Hematopoietic multipotent progenitor cell (in vitro differentiated cells): ENCODE results near the gene RBM8A. TPM values are rescaled to one million over a fixed set of nuclear protein-coding genes. Genes with fewer than 3 reads are reported as not detected.

ENCODE experiments used
- DNase-seq, 3 donors: peaks; one replicate each; pipeline ENCODE4 v3.0.0-alpha.2; 2011 to 2015; ENCODE audit warnings: low read depth in 2 of 3, low spot score in 2 of 3
- total RNA-seq: library from RNA; depleted of rRNA; stranded (reverse); fragments of >200 nt; gene quantifications from one replicate; pipeline ENCODE4 v1.2.3, GENCODE V29; 2012

RBM8A gene
- total RNA-seq, 1 donor: 66.2 TPM

DNA sequence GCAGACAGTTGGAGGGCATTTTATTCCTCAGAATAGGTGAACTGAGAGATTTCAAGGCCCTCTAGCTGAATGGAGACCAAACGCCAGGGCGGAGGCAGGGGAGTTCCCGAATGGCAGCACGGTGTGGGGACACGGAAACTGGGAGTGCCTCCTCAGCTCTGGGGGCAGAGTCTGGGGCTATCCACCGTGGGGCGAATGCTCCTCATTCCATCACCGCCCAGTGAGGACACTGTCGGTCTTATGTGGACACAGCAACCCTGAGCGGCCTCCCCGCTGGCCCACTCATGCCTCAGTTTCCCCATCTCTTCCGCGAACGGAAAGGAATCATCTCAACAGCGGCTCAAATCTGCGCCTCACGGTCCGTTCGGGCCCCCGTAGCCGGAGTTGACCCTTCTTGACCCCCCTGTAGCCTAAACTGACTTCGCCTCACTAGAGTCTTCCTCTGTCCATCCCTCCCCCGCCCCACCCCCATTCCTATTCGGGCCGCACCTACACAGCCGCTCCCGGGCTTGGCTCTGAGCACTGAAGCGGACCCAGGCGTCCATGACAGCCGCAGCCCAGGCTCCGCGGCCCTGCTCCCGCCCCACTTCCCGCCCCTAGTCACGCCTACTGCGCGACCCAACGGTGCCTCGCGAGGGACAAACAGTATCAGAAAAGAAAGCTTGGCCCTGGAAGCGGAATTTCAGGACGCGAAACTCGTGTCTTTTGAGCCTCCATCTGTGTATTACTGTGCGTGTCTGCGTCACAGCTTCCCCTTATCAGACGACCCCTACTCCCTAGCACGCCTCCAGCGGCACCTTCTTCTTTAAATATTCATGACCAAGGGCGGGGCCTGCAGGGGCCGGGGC, 8.9 kb downstream of the RBM8A start, which contains the start of gene PEX11B:
Gene PEX11B (minus strand): TSS at position 574 of the 848 bp plus-strand sequence. CDS start 29 bp downstream, at position 545.
- DNase-seq: peak; percentile 91 to 99 (median 99)

DNA sequence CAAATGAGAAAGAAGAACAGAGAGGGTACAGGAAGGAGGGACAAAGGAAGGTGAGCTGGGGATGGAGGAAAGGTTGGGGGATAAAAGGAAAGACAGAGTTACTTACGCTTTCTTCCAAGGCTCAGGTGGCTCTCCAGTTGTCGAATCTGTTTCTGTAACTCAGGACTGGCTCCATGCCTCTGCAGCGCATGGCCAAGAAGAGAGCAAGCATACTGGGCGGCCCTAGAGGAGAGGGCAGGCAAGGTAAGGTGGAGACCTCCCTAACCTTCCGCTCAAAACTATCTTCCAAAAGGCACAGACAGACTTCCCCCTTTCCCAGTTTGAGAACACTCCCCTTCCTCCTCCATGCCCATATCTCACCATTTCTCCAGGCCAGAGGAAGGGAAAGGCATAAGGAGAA, 9.7 kb downstream of the RBM8A start:
- no peak for DNase-seq

DNA sequence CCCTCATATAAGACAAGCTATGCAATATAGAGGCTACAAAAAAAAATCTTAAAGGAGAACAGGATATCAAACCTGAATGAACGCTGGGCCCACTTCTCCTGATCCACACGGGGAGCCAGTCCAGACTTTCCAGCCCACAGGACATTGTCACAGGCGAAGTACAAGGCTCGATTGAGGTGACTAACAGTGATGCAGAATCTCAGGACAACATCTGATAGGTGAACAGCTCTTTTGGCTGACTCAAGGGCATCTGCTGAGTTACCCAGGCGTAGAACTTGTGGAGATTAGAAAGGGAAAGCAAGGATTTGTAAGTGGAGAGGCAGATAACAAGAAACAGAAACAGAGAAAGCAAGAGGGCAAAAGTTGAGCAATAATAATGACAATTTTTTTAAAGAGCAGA, 10.5 kb downstream of the RBM8A start:
- DNase-seq: no peak

DNA sequence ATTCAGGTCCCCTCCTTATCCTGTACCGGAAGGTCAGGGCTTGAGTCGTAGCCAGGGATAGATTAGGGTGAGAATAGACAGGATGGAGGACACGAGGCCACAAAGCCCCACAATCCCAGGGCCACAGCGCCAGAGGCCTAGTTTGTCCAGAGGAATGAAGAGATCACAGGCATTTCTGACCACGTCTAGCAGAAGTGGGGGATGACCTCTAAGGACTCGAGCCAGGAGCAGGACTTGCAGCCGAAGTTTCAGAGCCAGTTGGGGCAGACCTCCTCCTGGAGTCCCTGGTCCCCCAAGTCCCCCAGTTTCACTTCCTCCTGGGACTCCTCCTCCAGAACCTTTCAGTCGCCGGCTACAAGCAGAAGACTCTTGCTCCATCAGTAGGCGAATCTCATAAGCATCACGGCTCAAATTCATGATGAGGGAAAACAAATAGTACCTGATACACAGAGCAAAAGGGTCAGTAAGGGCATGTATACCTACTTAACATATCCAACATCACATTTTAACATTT, 15.1 kb downstream of the RBM8A start:
- no peak for DNase-seq

DNA sequence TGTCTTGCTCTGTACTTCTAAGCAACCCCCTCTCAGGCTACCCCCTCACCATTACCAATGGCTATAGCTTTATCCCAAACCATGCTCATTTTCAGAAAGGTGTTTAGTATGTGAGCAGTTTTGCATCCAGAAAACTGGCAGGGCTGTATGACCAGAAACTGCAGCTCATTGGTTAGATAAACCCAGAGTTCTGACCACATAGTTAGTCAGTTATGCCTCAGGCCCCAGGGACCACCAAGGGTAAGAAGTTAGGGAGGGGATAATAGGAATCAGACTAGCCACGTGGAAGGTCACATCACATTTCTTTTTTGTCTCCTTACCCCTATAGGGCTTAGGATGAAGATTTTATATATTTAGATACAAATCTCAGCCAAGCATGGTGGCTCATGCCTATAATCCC, 18.6 kb downstream of the RBM8A start:
- no peak for DNase-seq

DNA sequence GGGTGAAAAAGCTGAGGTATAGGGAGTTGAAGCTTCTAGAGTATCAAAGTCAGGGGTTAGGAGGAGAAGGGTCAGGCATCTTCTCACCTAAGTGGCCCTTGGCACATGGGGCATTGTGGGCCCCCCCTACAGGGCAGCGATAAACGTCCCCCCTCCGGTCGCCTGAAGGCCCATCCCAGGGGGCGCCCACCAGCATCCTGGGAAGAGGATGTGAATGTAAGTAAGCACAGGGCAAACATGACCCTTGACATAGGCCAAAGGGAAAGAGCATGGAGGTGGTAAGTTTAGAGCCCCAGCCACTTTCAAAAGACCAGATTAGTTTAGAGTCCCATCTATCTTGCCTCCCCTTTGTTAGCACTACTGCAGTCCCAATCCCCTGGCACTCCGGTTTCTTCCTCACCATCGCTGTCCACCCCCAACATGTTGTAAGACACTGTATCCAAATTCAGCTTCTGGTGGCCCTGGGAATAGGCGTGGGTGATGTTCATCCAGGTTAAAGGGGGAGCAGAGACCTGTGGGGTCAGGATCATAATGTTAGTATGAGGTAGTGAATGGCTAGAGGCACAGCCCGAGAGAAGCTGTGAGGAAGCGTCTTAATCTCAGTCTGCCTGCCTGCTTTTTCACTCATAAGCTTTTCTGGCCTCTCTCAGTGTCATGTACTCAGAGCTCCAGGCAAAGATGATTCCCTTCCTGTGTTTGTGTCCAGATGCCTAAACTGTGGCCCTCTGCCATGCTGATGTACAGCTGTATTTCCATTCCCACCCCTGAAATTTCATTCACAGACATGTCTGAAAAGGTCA, 20.1 kb downstream of the RBM8A start:
- no peak for DNase-seq

DNA sequence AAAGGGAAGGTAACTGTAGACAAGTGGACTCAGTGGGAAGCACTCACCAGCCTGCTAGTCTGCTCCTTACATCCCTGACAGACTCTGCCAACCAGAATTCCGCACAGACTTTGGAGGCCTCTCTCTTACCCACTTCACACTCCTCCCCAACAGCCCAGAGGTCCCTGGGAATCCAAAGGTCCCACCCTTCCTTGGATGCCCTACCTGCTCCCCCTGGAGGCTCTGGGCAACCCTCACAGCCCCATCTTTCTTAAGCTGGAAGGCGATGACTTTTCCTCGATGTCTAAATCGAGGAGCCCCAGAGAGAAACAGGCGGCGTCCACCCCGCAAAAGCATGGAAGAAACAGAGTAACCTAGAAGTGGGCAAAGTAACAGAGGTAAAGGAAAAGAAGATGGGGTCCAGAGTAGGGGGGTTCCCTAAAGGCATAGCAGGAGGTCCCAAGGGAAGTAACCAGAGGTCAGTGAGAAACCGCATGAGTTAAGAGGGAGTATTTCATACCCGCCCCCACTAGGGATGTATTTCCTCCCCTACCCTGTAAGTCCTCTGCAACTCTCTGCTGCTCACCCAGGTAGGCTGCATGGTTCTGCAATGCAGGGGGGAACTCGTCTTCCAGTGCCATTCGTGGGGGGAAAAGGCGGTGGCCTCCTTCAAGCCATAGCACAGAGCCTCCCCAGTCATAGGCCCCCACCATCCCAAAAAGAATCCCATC, 25.8 kb downstream of the RBM8A start:
- no peak for DNase-seq

DNA sequence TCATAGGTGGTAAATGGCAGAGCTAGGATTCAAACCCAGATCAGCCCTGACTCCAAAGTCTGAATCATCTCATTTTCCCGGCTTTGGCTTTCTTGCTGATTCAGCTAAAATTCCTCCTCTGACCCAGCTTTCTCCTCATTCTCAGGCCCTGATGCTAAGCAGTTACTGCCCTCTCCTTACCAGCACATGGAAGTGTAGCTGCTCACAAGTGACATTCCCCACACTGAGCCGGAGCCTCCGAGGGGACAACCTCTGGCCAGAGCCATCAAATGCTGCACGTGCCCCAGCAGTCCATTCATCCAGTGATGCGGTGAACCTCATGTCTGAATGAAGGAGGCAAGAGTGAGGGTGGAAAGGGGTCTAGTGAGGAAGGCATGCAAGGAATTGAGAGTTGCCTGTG, 28.5 kb downstream of the RBM8A start:
- no peak for DNase-seq

DNA sequence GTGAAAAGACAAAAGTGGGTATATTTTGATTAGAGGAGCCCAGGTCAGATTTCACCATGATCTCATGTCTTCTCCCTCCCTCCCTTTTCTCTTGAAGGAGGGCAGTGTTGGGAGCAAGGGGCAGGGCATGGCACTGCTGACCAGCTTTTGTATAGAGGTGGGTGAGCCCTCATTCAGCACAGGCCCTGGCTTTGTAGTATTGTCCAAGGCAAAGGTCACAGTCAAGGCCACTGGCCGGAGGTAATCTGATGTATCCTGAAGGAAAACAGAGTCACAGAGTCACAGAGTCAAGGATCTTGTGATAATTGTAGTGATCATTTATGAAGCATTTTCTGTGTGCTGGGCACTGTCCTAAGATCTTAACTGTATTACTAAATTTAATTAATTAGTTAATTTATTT, 29.3 kb downstream of the RBM8A start:
- no peak for DNase-seq

DNA sequence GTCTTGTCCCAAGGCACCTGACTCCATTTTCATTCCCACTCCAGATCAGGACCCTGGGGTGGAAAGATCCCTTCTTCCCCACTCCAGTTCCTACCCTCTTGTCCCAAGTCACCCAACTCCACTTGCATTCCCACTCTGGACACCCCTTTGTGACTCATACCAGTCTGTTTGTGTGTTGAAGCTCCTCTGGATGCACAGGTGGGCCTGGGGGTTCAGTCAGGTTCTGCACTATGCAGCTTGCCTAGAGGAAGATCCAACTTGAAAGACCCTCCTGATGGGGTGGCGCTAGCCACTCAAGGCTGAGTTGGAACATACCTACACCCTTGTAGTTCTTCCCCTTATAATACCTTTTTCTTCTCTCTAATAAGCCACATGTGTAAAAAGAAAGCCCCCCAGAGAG, 31.8 kb downstream of the RBM8A start:
- no peak for DNase-seq

DNA sequence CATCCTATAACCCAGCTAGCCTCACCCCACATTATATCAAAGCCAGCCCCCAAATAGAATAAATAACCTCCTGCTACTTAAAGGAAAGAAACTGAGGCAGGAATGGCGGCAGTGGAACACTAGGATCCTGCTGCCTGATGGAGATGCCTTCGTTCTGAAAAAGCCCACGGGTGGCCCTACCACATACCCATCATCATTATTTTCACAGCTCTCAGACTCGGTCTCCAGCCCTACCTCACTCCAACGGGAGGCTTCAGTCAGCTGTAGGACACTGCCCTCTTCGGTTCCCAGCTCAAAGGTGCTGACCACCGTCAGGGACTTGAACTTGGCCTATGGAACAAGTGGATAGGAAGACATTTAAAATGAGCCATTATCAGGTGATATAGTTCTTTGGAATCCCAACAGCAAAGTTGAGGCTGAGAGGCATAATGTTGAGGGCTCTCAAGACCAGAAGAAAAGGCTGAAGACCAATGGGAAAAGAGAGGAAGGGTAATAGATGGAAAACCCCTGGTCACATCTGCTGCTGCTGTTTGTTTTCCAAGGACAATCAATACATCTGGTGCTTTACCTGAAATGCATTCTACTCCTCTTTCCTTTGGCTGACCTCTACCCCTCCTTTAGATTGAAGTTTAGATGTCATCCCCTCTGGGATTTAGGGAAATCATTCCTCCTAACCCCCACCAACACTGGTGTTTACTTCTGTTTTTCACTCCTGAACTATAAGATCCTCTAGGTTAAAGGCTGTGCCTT, 33.8 kb downstream of the RBM8A start:
- no peak for DNase-seq

DNA sequence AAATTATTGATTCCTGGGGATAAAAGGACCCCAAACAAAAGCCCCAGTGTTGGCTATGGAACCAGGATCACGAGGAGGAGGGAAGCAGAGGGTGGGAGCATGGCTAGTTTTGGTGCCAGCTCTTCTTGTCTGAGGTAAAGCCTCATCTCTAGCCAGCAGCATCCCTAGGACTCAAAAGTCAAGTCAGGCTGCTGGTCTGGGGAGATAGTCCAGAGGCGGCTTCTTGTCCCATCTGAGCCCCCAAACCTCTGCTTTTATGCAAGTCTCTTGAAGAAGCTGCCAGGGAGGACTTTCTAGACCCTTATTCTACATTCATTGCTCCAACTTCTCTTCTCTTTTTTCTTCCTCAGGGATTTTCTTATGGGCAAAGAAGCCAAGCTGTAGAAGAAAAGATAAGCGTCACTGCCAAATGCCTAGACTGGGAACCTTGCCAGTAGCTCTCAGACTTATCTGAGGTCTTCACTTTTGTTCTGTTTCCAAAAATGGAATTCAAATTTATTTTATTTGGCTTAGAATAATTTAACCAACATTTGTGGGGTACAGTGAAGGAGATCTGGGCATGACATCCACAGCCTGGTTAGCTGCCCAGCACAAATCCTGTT, 34.7 kb downstream of the RBM8A start:
- no peak for DNase-seq

DNA sequence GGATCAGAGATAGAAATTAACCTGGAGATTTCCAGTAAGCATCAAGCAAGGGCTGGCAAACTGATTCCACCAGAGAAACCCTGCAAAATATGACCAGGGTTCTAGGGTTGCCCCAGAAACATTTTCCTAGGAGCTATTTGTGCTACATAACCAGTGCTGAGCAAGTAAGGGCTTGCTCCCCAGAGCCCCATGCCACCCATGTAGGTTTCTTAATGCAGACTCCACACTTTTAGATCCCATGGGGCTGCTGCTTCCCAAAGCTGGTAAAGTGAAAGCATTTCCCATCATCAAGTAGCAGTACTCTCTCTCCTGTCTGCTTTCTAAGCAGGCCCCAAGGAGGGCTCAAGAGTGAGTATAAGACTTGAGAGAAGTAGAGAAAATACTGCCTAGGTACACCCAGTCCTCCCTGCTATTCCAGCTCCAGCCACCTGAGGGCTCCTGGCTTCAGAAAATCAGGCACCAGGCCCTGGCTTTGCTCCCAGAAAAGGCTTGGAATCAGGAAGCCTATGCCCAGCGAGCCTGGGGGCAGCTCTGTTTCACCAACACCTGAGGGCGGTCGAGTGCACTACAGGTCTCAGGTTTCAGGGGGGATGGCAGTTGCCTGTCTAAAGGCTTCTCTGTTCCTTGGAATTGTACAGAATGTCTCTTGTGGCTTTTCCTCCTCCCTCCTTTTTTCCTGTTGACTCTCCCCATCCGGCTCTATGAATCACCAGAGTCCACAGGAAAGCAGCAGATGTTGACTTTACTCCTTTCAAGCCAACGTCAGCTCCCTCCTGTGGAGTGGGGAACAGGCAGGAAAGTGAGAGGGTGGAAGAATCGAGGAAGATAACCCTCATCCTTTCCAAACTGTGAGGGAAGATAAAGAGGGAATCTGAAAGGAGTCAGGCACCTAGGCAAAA, 35.4 kb downstream of the RBM8A start:
- DNase-seq: peak in 2 of 3 donors; percentile 74 to 76

DNA sequence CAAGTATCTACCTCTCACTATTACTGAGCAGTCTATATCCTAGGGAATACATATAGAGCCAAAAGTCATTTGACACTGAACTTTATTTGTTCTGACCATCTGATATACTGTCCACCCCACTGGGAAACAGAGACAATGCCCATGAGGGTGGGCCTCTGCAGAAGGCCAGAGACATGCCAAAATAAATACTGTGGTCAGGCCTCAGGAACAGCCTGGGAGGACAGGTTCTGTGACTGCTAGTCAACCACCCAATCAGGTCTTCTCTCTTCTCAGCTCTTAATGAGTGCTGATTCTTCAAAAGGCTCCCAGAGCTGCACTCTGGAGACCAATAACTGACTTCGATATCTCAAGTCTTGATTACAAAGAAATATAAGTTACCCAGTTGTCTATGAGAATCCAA, 36.1 kb downstream of the RBM8A start:
- DNase-seq: no peak

DNA sequence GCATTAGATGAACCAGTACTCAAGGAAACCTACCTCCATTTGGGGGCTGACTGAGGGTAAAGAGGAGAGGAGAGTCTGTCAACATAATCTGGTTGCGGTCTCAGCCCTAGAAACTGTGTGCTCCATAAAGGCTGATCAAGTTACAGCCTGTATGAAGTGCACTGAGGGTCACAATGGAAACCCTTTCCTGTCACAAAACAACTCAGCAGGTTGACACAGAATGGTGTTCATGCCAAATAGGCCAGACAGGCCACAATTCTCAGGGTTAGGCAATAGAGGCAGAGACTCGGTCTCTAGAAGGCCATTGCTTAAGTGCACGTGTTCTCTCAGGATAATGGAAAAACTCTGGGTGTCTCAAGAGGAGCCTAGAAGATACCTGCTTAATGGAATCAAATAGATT, 37.6 kb downstream of the RBM8A start:
- no peak for DNase-seq

DNA sequence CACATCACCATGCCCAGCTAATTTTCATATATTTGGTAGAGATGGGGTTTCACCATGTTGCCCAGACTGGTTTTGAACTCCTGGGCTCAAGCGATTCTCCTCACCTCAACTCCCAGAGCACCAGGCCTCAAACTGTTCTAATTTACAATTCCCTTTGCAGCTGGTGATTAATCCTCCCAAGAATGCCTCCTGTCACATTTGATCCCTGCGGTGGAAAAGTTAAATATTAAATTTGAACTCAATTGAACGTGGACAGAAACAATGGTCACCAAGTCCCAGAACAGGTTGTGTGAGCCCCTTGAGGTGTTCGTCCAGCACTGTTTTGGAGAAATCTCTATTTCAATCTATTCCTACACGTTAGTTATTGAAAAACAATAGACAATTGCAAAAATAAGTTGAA, 39.7 kb downstream of the RBM8A start:
- no peak for DNase-seq

DNA sequence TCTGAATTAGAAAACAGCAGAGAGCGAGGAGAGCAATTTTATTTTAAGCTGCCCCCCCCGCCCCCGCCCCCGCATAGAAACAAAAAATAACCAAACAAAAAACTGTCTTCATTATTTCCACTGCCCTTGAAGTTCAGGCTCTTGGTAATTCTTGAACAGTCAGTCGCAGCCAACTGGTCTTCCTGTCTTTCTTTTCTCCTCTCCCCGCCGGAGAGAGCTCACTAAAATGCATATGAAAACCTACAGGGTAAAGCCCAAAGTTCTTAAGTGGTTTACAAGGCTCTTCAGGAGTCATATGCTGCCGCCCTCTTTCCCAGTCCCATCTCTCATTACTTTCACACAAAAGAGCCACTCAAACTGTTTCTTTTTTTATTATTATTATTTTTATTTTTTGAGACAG, 40.5 kb downstream of the RBM8A start:
- no peak for DNase-seq

DNA sequence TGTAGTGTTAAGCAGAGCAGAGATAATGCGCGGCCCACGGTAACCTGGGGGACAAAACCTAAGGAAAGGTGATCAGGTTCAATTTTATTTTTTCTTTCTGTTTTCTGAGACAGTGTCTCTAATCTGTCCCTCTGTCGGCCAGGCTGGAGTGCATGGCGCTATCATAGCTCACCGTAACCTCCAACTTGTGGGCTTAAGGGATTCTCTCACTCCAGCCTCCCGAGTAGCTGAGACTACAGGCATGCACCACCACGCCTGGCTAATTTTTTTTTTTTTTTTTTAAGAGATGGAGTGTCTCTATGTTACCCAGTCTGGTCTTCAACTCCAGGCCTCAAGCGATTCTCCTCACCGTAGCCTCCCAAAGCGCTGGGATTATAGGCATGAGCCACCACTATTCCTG, 40.9 kb downstream of the RBM8A start:
- no peak for DNase-seq

DNA sequence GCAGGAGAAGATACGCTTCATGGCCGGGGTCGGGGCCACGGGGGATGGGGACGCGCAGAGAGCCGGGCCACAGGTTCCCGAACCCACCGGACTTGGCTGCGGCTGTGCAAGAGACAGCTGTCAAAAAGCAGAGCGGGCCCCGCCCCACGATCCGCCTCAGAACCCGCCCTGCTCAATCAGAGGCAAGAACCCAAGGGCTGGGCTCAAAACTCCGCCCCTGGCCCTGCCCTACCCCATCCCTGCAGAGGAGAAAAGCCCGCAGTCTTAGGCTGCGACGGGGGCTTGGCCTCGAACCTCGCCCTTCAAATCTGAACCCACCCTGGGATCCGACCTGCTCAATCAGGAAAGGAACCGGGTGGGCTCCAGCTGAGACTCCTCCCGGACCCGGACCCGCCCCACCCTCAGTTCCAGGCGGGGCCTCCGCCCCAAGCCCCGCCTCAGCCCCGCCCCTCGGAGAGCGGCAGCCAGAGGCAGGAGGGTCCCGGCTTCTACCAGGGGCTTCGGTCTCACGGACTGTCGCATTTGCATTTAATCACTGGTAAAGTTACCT, 41.5 kb downstream of the RBM8A start, which contains the start of gene ANKRD35:
Gene ANKRD35 (minus strand): TSS at position 129 of the 550 bp plus-strand sequence. CDS start 108 bp downstream, at position 21.
- peak; percentile 54 to 84 (median 78) for DNase-seq
